SU-DHL-6 (cell line): ENCODE data around the gene MAML2.

Experiments used
- H2AFZ ChIP-seq: fragments of 200-600 bp; sonication (generic); 2 replicates; pipeline ENCODE4 v1.6.1; 2014; ENCODE audit warnings: low read depth, mild to moderate bottlenecking, moderate library complexity, mixed read lengths, antibody characterized with exemption, low read length; ENCODE audit not compliant: severe bottlenecking
- H3F3A ChIP-seq: fragments of 200-600 bp; shearing (Covaris generic); 2 replicates; pipeline ENCODE4 v1.6.0; 2016; ENCODE audit warnings: antibody characterized with exemption, mild to moderate bottlenecking; ENCODE audit not compliant: insufficient read depth
- H3K27ac ChIP-seq: fragments of 200-600 bp; sonication (generic); 2 replicates; pipeline ENCODE4 v1.5.1; 2016; ENCODE audit warnings: low read depth, mild to moderate bottlenecking, low read length, moderate library complexity, mixed read lengths
- H3K27me3 ChIP-seq: fragments of 200-600 bp; sonication (generic), shearing (Covaris generic); 2 replicates; pipeline ENCODE4 v1.6.0; 2014; ENCODE audit warnings: mild to moderate bottlenecking, low read length
- H3K36me3 ChIP-seq: fragments of 200-600 bp; sonication (generic); 2 replicates; pipeline ENCODE4 v1.6.1; 2014; ENCODE audit warnings: mild to moderate bottlenecking, low read length, mixed read lengths
- H3K4me2 ChIP-seq: fragments of 300-600, 200-600 bp; shearing (Covaris generic), sonication (generic); 2 replicates; pipeline ENCODE4 v1.6.0; 2014; ENCODE audit warnings: low read length, low read depth, mild to moderate bottlenecking; ENCODE audit not compliant: poor library complexity, severe bottlenecking
- H3K4me3 ChIP-seq: fragments of 200-600 bp; sonication (generic); 2 replicates; pipeline ENCODE4 v1.5.1; 2014; ENCODE audit warnings: antibody characterized with exemption, low read length, mild to moderate bottlenecking, mixed read lengths; ENCODE audit not compliant: insufficient read depth, poor library complexity, severe bottlenecking
- H3K79me2 ChIP-seq: fragments of 200-600 bp; sonication (generic); 2 replicates; pipeline ENCODE4 v1.6.1; 2014; ENCODE audit warnings: mild to moderate bottlenecking, low read length, moderate library complexity; ENCODE audit not compliant: insufficient read depth
- H3K9ac ChIP-seq: fragments of 200-600 bp; sonication (generic); 2 replicates; pipeline ENCODE4 v1.7.0; 2014; ENCODE audit warnings: mild to moderate bottlenecking, low read length
- H3K9me2 ChIP-seq: fragments of 200-600 bp; sonication (generic); replicated peaks from 2 replicates; pipeline ENCODE4 v1.6.1; 2014; ENCODE audit warnings: low read length; ENCODE audit not compliant: insufficient read depth
- H3K9me3 ChIP-seq: fragments of 200-600 bp; sonication (generic); 2 replicates; pipeline ENCODE4 v1.6.1; 2014; ENCODE audit warnings: low read length, mixed read lengths; ENCODE audit not compliant: insufficient read depth
- H4K20me1 ChIP-seq: fragments of 200-600 bp; sonication (generic); 2 replicates; pipeline ENCODE4 v1.6.1; 2014; ENCODE audit warnings: low read depth, mild to moderate bottlenecking, antibody characterized with exemption, low read length, moderate library complexity, mixed read lengths
- EZH2phosphoT487 ChIP-seq: fragments of 200-600 bp; sonication (generic), shearing (Covaris generic); conservative IDR thresholded peaks from 2 replicates; pipeline ENCODE4 v1.6.1; 2018; ENCODE audit warnings: mild to moderate bottlenecking, antibody characterized with exemption, low read length, moderate library complexity, mixed read lengths
- TF ChIP-seq, protein P1 (sequence below): fragments of 200-600 bp; sonication (generic); IDR thresholded peaks from one replicate; pipeline ENCODE4 v1.5.1; 2017; ENCODE audit warnings: antibody characterized with exemption, mild to moderate bottlenecking, low read length, moderate library complexity; ENCODE audit not compliant: insufficient read depth, poor library complexity, severe bottlenecking

The MAML2 gene

DNA sequence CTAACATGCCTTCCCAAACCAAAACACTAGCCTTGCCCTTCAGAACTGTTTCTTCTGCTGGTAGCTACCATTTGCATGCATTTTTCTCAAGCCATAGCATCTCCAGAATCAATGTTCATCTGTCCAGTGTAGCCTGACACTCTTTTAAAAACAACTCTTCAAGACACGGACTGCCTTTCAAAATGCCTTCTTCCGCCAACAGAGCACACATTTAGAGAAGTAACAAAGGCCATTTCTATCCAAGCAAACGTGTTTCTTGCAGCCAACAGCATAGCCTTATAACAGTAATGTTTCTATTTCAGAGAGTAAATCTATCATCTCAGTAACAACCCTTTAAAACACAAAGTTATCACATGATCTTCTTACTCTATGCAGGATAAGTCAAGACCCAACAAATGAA, 275.8 kb downstream of the MAML2 start:
- Histone ChIP-seq H3K9me2 (no peaks in the 10 kb centered on the region), H3K36me3 (no peaks in the 10 kb centered on the region), H3K9ac (no peak overlapping the region), H3K4me3 (no peak overlapping the region), H3K27me3 (no peaks in the 10 kb centered on the region), H3K9me3 (no peaks in the 10 kb centered on the region), H3K4me2 (no peak overlapping the region), H4K20me1 (no peaks in the 10 kb centered on the region), H3K79me2 (no peaks in the 10 kb centered on the region), H3F3A (no peaks in the 10 kb centered on the region), H2AFZ (no peak overlapping the region), H3K27ac (no peak overlapping the region)
- TF ChIP-seq, protein P1, sequence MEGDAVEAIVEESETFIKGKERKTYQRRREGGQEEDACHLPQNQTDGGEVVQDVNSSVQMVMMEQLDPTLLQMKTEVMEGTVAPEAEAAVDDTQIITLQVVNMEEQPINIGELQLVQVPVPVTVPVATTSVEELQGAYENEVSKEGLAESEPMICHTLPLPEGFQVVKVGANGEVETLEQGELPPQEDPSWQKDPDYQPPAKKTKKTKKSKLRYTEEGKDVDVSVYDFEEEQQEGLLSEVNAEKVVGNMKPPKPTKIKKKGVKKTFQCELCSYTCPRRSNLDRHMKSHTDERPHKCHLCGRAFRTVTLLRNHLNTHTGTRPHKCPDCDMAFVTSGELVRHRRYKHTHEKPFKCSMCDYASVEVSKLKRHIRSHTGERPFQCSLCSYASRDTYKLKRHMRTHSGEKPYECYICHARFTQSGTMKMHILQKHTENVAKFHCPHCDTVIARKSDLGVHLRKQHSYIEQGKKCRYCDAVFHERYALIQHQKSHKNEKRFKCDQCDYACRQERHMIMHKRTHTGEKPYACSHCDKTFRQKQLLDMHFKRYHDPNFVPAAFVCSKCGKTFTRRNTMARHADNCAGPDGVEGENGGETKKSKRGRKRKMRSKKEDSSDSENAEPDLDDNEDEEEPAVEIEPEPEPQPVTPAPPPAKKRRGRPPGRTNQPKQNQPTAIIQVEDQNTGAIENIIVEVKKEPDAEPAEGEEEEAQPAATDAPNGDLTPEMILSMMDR: no peak

DNA sequence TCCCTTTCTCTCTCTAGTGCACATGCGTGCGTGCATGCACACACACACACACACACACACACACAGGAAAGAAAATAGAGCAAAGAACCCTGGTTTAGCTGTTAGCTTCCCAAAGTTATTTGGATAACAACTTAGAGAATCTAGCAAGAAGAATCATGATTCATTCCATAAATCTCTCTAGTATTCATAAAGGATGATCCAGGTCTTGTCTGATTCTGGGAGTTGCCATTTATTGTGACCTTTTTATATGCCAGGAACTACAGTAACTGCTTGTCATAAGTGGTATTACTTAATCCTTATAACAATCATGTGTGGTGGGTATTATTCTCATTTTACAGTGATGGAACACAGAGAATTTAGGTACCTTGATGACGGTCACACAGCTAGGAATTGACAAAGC, 277.6 kb downstream of the MAML2 start:
- no peaks in the 10 kb centered on the region for H3K9me2 ChIP-seq
- H4K20me1 ChIP-seq: no peaks in the 10 kb centered on the region
- no peaks in the 10 kb centered on the region for H3K79me2 ChIP-seq
- H2AFZ ChIP-seq: no peak overlapping the region
- H3K9ac ChIP-seq: no peak overlapping the region
- no peaks in the 10 kb centered on the region for H3K36me3 ChIP-seq
- H3K27me3 ChIP-seq: no peaks in the 10 kb centered on the region
- H3K4me3 ChIP-seq: no peak overlapping the region
- H3K4me2 ChIP-seq: no peak overlapping the region
- H3K9me3 ChIP-seq: no peaks in the 10 kb centered on the region
- no peak overlapping the region for H3K27ac ChIP-seq
- no peaks in the 10 kb centered on the region for H3F3A ChIP-seq
- TF ChIP-seq, protein P1: no peak
- TF ChIP-seq EZH2phosphoT487: no peak

DNA sequence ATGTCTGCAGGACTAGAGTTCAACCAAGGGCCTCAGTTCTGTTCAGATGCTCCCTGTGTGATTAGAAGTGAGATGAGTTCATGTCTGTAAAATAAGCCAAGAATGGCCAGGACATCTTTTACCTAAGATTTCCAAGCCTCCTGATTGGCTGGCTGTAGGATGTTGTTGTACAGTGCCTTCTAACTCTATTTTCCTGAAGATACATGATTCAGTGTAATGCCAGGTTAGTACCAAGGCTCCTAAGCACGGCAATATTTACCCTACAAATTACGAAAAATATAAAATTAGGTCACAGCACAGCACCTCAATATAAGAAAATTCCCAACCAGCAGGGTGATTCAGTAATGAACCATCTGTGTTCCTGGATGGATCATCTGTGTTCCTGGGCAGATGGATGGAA, 279.1 kb downstream of the MAML2 start:
- TF ChIP-seq, protein P1: no peak
- no peak for TF ChIP-seq EZH2phosphoT487
- H4K20me1 ChIP-seq: no peaks in the 10 kb centered on the region
- no peak overlapping the region for H3K4me2 ChIP-seq
- H2AFZ ChIP-seq: no peak overlapping the region
- H3K36me3 ChIP-seq: no peaks in the 10 kb centered on the region
- no peaks in the 10 kb centered on the region for H3K79me2 ChIP-seq
- no peak overlapping the region for H3K9ac ChIP-seq
- no peaks in the 10 kb centered on the region for H3K27me3 ChIP-seq
- no peak overlapping the region for H3K4me3 ChIP-seq
- H3K9me2 ChIP-seq: no peaks in the 10 kb centered on the region
- no peaks in the 10 kb centered on the region for H3K9me3 ChIP-seq
- H3F3A ChIP-seq: no peaks in the 10 kb centered on the region
- no peak overlapping the region for H3K27ac ChIP-seq

DNA sequence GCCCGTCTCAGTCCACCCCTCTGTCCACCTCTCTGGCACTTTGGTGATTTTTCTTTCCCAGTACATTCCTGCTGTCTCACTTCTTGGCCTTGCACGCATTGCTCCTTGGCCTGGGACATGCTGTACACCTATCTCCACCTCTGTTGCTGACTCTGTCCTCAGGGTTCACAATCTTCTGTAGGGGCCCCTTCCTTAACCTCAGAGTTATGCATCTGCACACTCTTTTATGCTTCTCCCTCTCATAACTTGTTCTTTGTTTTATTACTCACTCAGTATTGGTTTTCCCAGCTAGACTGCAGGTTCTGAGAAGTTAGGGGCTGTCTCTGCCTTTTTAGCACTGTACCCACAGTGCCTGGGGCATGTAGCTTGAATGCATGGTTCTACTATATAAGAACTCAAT, 279.9 kb downstream of the MAML2 start:
- no peaks in the 10 kb centered on the region for H3K36me3 ChIP-seq
- H2AFZ ChIP-seq: no peak overlapping the region
- H3K9me3 ChIP-seq: no peaks in the 10 kb centered on the region
- H3K4me3 ChIP-seq: no peak overlapping the region
- H3K27ac ChIP-seq: no peak overlapping the region
- H3K9me2 ChIP-seq: no peaks in the 10 kb centered on the region
- H3K9ac ChIP-seq: no peak overlapping the region
- no peaks in the 10 kb centered on the region for H3K27me3 ChIP-seq
- TF ChIP-seq, protein P1: no peak
- no peak for TF ChIP-seq EZH2phosphoT487
- no peaks in the 10 kb centered on the region for H3F3A ChIP-seq
- no peaks in the 10 kb centered on the region for H3K79me2 ChIP-seq
- no peak overlapping the region for H3K4me2 ChIP-seq
- no peaks in the 10 kb centered on the region for H4K20me1 ChIP-seq
